HG03139 (cell line): ENCODE measurements around the gene RLIM.

Experiments
- ATAC-seq: cut with Tn5 transposase; IDR thresholded peaks from one replicate; pipeline ENCODE4 v1.9.1; 2021; ENCODE audit not compliant: unreplicated experiment

The RLIM gene

DNA sequence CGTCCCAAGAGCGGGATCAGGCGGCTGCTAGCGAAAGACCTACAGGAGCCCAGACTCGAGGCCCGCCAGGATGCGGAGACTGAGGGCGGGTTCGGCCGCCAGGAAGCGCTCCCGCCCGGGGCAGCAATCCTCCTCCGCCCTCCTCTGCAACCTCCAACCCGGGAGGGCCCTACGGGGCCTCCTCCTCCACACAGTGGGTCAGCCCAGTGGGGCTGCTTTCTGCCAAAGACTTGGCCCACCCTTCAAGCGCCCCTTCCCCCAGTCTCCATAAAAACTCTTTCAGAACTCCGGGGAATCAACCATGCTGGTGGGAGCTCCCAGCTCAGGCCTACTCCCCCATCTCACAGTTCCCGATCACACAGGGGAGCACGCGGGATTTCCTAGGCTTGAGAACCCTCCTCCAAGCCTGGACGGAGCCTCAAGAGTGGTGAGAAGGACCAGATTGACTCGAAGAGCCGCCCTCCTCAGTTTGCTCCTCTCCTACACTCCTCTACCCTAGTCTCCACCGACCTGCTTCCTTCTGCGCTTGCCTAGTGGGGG is 77.5 kb downstream of the RLIM start:
- ATAC-seq: peak; percentile 23

DNA sequence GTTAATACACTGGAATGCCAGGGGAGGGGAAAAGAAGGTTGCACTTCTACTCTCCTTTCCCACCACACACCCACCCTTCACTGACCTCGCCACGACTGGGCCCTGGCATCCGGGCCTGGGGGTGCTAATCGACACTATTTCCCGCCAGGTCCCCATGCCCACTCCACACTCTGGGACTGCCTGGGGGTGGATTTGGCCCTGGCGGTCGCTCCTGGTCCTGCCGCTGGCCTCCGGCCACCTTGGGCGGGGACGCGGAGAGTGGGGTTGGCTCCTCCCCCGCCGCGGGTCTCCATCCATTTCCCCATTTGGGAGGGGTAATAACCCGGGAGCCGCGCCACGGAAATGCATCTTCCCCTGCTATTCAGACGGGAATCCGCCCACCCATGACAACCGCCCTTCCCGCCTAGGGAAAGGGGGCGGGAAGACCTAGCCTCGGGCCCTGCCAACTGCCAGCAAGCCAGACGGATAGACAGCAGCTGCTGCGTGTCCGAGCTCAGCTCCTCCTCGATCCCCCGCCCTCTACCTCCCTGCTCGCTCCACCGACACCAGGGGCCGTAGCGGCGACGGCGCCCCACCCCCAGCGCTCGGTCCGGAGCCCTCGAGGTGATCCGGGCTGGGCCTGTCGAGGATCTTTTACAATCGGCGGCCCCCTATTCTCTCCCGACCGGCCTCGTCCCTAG is 78.1 kb downstream of the RLIM start:
- peak; percentile 62 for ATAC-seq

DNA sequence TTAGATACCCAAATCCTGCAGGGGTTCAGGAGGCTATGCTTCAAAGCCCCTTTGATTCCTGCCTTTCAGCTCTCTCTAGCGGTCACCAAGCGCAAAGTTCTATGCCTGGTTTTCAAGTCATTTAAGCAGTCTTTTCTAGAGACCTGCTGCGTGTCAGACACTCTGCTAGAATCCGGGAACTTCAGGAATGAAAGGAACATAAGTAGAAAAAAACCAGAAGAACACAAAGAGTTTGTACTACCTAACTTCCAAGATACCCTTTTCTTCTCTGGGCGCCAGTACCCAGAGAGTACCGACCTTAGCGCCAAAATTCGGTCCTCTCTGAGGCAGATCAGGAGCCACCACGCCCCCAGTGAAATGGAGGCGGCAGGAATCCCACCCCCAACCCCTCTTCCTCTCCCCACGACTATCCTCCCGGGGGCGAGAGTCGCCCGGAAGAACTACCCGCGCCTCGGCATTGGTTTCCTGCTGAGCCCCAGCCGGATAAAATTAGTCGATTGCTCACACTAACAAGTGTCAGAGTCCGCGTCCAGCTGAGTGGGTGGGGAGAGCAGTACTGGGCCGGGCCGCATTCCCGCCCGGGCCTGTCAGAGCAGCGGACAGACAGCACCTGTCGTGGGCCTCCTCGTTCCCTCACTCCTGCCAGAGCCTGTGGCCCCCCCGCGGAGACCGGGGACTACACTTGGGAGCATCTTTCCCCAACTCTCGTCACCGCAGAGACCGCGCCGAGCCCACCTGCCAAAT is 78.8 kb downstream of the RLIM start:
- no peak for ATAC-seq
